ENCODE data around the gene KIF5A. TPM values are rescaled to one million over a fixed set of nuclear protein-coding genes. Genes with fewer than 3 reads are reported as not detected.

The KIF5A gene
- total RNA-seq, 1 donor from 2014 or later, result 0.46 TPM

- DNase-seq (ENCODE audit: low spot score), result peak; percentile 55
- Mint-ChIP-seq H3K36me3 (ENCODE audit: low read depth, unreplicated experiment) (peaks cover 35% of the 10 kb centered on the region), H3K27me3 (ENCODE audit: unreplicated experiment) (peaks cover 33% of the 10 kb centered on the region), H3K4me1 (ENCODE audit: unreplicated experiment) (peaks cover 46% of the 10 kb centered on the region), H3K9me3 (ENCODE audit: unreplicated experiment) (no peaks in the 10 kb centered on the region), H3K4me3 (ENCODE audit: unreplicated experiment) (peak overlapping the region; percentile 92), H3K27ac (ENCODE audit: unreplicated experiment) (peak overlapping the region; percentile 87)
- no peak for TF ChIP-seq CTCF (IDR thresholded peaks at IDR 0.05; ENCODE audit: unreplicated experiment)
Observed at GRCh38 chr12:57521525-57522010, 28.3 kb upstream of the KIF5A start.

- H3K36me3 Mint-ChIP-seq (ENCODE audit: low read depth, unreplicated experiment), result peaks cover 29% of the 10 kb centered on the region
- no peak for TF ChIP-seq CTCF (IDR thresholded peaks at IDR 0.05; ENCODE audit: unreplicated experiment)
- peak within 1 kb of the TSS; percentile 95 for H3K4me3 Mint-ChIP-seq (ENCODE audit: unreplicated experiment)
- H3K27me3 Mint-ChIP-seq (ENCODE audit: unreplicated experiment), result peaks cover 33% of the 10 kb centered on the region
- peaks cover 40% of the 10 kb centered on the region for H3K4me1 Mint-ChIP-seq (ENCODE audit: unreplicated experiment)
- H3K9me3 Mint-ChIP-seq (ENCODE audit: unreplicated experiment), result no peaks in the 10 kb centered on the region
- DNase-seq (ENCODE audit: low spot score), result peak; percentile 93
- peak within 1 kb of the TSS; percentile 88 for H3K27ac Mint-ChIP-seq (ENCODE audit: unreplicated experiment)
Observed at GRCh38 chr12:57522011-57522886, 27.6 kb upstream of the KIF5A start, which contains the start of gene MBD6. TSS of gene MBD6 (plus strand) at chr12:57522824. CDS start at chr12:57524304, 1,480 bp downstream.

DNA sequence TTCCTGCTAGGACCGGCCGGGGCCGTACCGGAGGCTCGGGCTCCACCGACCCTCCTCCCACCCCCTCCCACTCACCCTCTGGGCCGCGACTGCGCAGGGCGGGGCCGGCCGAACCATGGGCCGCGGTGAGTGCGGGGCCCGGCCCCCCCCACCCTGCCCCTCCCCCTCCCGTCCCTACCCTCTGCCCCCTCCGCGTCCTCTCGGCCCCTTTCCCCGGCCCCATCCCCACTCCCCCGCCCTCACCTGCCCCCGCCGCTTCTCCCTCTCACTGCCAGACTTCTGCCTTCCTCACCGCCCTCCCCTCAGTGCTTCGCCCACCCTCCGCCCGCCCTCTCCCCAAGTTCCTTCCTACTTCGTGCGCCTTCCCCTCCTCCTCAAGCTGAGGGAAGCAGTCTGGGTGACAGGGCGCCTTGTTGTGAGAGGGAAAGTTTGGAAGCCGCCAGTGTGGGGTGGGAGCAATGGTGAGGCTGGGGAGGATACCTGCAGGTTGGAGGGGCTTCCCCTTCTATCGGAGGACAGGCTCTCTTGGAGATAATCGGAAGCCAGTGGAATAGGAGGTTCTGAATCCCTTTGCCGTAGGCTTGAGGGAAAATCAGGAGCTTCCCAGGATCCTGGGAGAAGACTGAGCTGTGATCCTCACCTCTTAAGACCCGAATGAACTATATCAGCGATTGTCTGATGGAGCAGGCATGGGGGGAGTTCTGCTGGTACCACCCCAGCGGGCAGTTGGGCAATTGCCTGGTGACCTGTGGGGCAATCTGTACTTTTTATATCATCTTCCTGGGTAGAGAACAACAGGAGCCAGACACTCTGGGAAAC lies 26.7 kb upstream of the KIF5A start:
- peak overlapping the region; percentile 88 for H3K27ac Mint-ChIP-seq (ENCODE audit: unreplicated experiment)
- DNase-seq (ENCODE audit: low spot score), result peak; percentile 49
- peaks cover 37% of the 10 kb centered on the region for H3K4me1 Mint-ChIP-seq (ENCODE audit: unreplicated experiment)
- TF ChIP-seq CTCF (IDR thresholded peaks at IDR 0.05; ENCODE audit: unreplicated experiment), result no peak
- H3K4me3 Mint-ChIP-seq (ENCODE audit: unreplicated experiment), result peak overlapping the region; percentile 95
- H3K36me3 Mint-ChIP-seq (ENCODE audit: low read depth, unreplicated experiment), result peaks cover 26% of the 10 kb centered on the region
- H3K9me3 Mint-ChIP-seq (ENCODE audit: unreplicated experiment), result no peaks in the 10 kb centered on the region
- H3K27me3 Mint-ChIP-seq (ENCODE audit: unreplicated experiment), result peaks cover 34% of the 10 kb centered on the region

DNA sequence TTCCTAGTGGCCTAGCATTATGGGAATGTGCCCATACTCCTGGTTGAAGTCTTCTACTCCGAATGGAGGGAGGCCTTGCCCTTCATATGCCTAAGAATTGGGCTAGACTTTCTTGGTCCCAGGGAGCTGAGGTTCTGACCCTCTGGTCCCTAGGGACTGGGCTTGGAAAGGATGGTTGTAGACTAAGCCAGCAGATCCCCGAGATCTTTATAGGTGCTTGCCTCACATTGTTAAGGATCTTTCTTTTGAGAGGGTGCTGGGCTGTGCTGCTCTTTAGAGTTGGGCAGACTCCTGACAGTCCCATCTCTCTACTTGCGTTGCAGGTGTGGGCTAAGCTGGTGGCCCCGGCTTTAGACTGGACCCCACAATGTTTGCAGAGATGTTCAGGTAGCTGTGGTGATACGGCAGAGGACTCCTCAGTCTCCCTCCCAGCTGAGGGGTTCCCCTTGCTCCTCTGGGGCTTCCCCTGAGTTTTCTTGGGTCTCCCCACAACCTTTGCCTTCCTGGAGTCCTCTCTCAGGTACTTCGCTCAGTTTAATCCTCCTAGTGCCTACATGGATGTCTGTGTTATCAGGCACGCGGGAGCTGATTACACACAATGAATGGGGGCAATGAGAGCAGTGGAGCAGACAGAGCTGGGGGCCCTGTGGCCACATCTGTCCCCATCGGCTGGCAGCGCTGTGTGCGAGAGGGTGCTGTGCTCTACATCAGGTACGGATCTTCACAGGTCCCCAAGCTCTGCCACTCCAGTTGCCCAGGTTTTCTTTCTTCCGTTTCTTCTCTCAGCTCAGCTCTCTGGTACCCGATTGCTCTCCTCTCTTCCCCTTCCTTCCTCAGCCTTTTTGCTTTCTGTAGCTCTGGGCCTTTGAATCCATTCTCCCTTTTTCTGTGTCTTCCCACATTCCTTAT lies 25.9 kb upstream of the KIF5A start:
- DNase-seq (ENCODE audit: low spot score), result no peak
- H3K9me3 Mint-ChIP-seq (ENCODE audit: unreplicated experiment), result no peaks in the 10 kb centered on the region

More for the DNA sequence above, 25.9 kb upstream of the KIF5A start:
- peak overlapping the region; percentile 88 for H3K27ac Mint-ChIP-seq (ENCODE audit: unreplicated experiment)
- TF ChIP-seq CTCF (IDR thresholded peaks at IDR 0.05; ENCODE audit: unreplicated experiment), result no peak
- H3K36me3 Mint-ChIP-seq (ENCODE audit: low read depth, unreplicated experiment), result peaks cover 25% of the 10 kb centered on the region
- H3K4me1 Mint-ChIP-seq (ENCODE audit: unreplicated experiment), result peaks cover 29% of the 10 kb centered on the region
- peaks cover 36% of the 10 kb centered on the region for H3K27me3 Mint-ChIP-seq (ENCODE audit: unreplicated experiment)
- peak overlapping the region; percentile 95 for H3K4me3 Mint-ChIP-seq (ENCODE audit: unreplicated experiment)
